T-helper 1 cell treated with Interleukin-12 subunit alpha and Interleukin-12 subunit beta and Interleukin-4 antibody, amounts not matched to agents 30 μg/mL and 1 μg/mL, for 36 hours (primary cell): ENCODE measurements around the gene PCNX1.

Source experiments
- H3K27ac Mint-ChIP-seq: one replicate; pipeline ENCODE4 v1.8.0; 2021; ENCODE audit warnings: mild to moderate bottlenecking, mixed read lengths
- H3K27me3 Mint-ChIP-seq: one replicate; pipeline ENCODE4 v1.8.0; 2021; ENCODE audit warnings: low read depth, mixed read lengths
- H3K36me3 Mint-ChIP-seq: one replicate; pipeline ENCODE4 v1.8.0; 2021; ENCODE audit warnings: low read depth, mixed read lengths
- H3K4me1 Mint-ChIP-seq: one replicate; pipeline ENCODE4 v1.8.0; 2021; ENCODE audit warnings: low read depth, mixed read lengths
- H3K4me3 Mint-ChIP-seq: one replicate; pipeline ENCODE4 v1.8.0; 2021; ENCODE audit warnings: mild to moderate bottlenecking, moderate library complexity, mixed read lengths
- H3K9me3 Mint-ChIP-seq: one replicate; pipeline ENCODE4 v1.8.0; 2021; ENCODE audit warnings: mixed read lengths

PCNX1 gene

GRCh38 chr14:71021347-71022011 lies 114.2 kb downstream of the PCNX1 start:
- Mint-ChIP-seq H3K36me3 (peaks cover 52% of the 10 kb centered on the region), H3K4me3 (peak overlapping the region; percentile 2), H3K27ac (no peak overlapping the region), H3K4me1 (peaks cover 22% of the 10 kb centered on the region), H3K9me3 (peaks cover 6% of the 10 kb centered on the region), H3K27me3 (no peaks in the 10 kb centered on the region)

GRCh38 chr14:71022012-71022869 lies 115.0 kb downstream of the PCNX1 start:
- Mint-ChIP-seq H3K4me3 (no peak overlapping the region), H3K4me1 (peaks cover 22% of the 10 kb centered on the region), H3K36me3 (peaks cover 50% of the 10 kb centered on the region), H3K27me3 (no peaks in the 10 kb centered on the region), H3K9me3 (peaks cover 6% of the 10 kb centered on the region), H3K27ac (no peak overlapping the region)

- peaks cover 22% of the 10 kb centered on the region for H3K4me1 Mint-ChIP-seq
- H3K36me3 Mint-ChIP-seq = peaks cover 50% of the 10 kb centered on the region
- no peak overlapping the region for H3K27ac Mint-ChIP-seq
- H3K9me3 Mint-ChIP-seq = peaks cover 6% of the 10 kb centered on the region
- H3K27me3 Mint-ChIP-seq = no peaks in the 10 kb centered on the region
- H3K4me3 Mint-ChIP-seq = no peak overlapping the region
Observed at GRCh38 chr14:71022939-71023338, 115.7 kb downstream of the PCNX1 start.

GRCh38 chr14:71029236-71029781 lies 122.0 kb downstream of the PCNX1 start:
- no peak overlapping the region for H3K4me3 Mint-ChIP-seq
- H3K9me3 Mint-ChIP-seq = no peaks in the 10 kb centered on the region
- H3K36me3 Mint-ChIP-seq = peaks cover 40% of the 10 kb centered on the region
- no peaks in the 10 kb centered on the region for H3K27me3 Mint-ChIP-seq
- H3K4me1 Mint-ChIP-seq = peaks cover 1% of the 10 kb centered on the region
- no peak overlapping the region for H3K27ac Mint-ChIP-seq

- no peak overlapping the region for H3K27ac Mint-ChIP-seq
- peaks cover 46% of the 10 kb centered on the region for H3K36me3 Mint-ChIP-seq
- no peaks in the 10 kb centered on the region for H3K4me1 Mint-ChIP-seq
- no peaks in the 10 kb centered on the region for H3K27me3 Mint-ChIP-seq
- no peaks in the 10 kb centered on the region for H3K9me3 Mint-ChIP-seq
- H3K4me3 Mint-ChIP-seq = no peak overlapping the region
Observed at GRCh38 chr14:71031000-71031399, 123.7 kb downstream of the PCNX1 start.

- Mint-ChIP-seq H3K27me3 (no peaks in the 10 kb centered on the region), H3K36me3 (peaks cover 65% of the 10 kb centered on the region)
Observed at GRCh38 chr14:71036433-71036832, 129.2 kb downstream of the PCNX1 start.

GRCh38 chr14:71048393-71048792 lies 141.1 kb downstream of the PCNX1 start:
- H3K36me3 Mint-ChIP-seq = peaks cover 32% of the 10 kb centered on the region
- H3K4me1 Mint-ChIP-seq = no peaks in the 10 kb centered on the region
- no peaks in the 10 kb centered on the region for H3K27me3 Mint-ChIP-seq
- no peak overlapping the region for H3K27ac Mint-ChIP-seq
- peaks cover 7% of the 10 kb centered on the region for H3K9me3 Mint-ChIP-seq
- no peak overlapping the region for H3K4me3 Mint-ChIP-seq

More at GRCh38 chr14:71036433-71036832, 129.2 kb downstream of the PCNX1 start:
- H3K27ac Mint-ChIP-seq = no peak overlapping the region
- H3K4me3 Mint-ChIP-seq = no peak overlapping the region
- peaks cover 2% of the 10 kb centered on the region for H3K4me1 Mint-ChIP-seq
- H3K9me3 Mint-ChIP-seq = peaks cover 22% of the 10 kb centered on the region

- Mint-ChIP-seq H3K4me3 (no peak overlapping the region), H3K36me3 (peaks cover 27% of the 10 kb centered on the region), H3K9me3 (no peaks in the 10 kb centered on the region), H3K4me1 (no peaks in the 10 kb centered on the region), H3K27ac (no peak overlapping the region), H3K27me3 (no peaks in the 10 kb centered on the region)
Observed at GRCh38 chr14:71049435-71050133, 142.3 kb downstream of the PCNX1 start.

- Mint-ChIP-seq H3K4me3 (no peak overlapping the region), H3K27ac (no peak overlapping the region), H3K9me3 (no peaks in the 10 kb centered on the region), H3K27me3 (no peaks in the 10 kb centered on the region), H3K36me3 (peaks cover 24% of the 10 kb centered on the region), H3K4me1 (no peaks in the 10 kb centered on the region)
Observed at GRCh38 chr14:71050227-71050823, 143.1 kb downstream of the PCNX1 start.

GRCh38 chr14:71054706-71055105 lies 147.4 kb downstream of the PCNX1 start:
- Mint-ChIP-seq H3K4me1 (peaks cover under 1% of the 10 kb centered on the region), H3K36me3 (peaks cover 30% of the 10 kb centered on the region), H3K27ac (no peak overlapping the region), H3K9me3 (no peaks in the 10 kb centered on the region), H3K4me3 (no peak overlapping the region), H3K27me3 (no peaks in the 10 kb centered on the region)

GRCh38 chr14:71056168-71056567 lies 148.9 kb downstream of the PCNX1 start:
- H3K27me3 Mint-ChIP-seq = no peaks in the 10 kb centered on the region
- H3K9me3 Mint-ChIP-seq = no peaks in the 10 kb centered on the region
- no peak overlapping the region for H3K4me3 Mint-ChIP-seq
- no peak overlapping the region for H3K27ac Mint-ChIP-seq
- H3K4me1 Mint-ChIP-seq = peaks cover 4% of the 10 kb centered on the region
- H3K36me3 Mint-ChIP-seq = peaks cover 43% of the 10 kb centered on the region

GRCh38 chr14:71060274-71060673 lies 153.0 kb downstream of the PCNX1 start:
- H3K36me3 Mint-ChIP-seq = peaks cover 53% of the 10 kb centered on the region

GRCh38 chr14:71060825-71061455 lies 153.7 kb downstream of the PCNX1 start:
- H3K9me3 Mint-ChIP-seq = peaks cover 7% of the 10 kb centered on the region
- no peak overlapping the region for H3K27ac Mint-ChIP-seq
- no peak overlapping the region for H3K4me3 Mint-ChIP-seq
- peaks cover 60% of the 10 kb centered on the region for H3K36me3 Mint-ChIP-seq
- no peaks in the 10 kb centered on the region for H3K27me3 Mint-ChIP-seq
- peaks cover 4% of the 10 kb centered on the region for H3K4me1 Mint-ChIP-seq

More at GRCh38 chr14:71060274-71060673, 153.0 kb downstream of the PCNX1 start:
- Mint-ChIP-seq H3K4me3 (no peak overlapping the region), H3K27ac (no peak overlapping the region), H3K27me3 (no peaks in the 10 kb centered on the region), H3K9me3 (peaks cover 2% of the 10 kb centered on the region), H3K4me1 (peaks cover 4% of the 10 kb centered on the region)

- peaks cover 65% of the 10 kb centered on the region for H3K36me3 Mint-ChIP-seq
- H3K4me1 Mint-ChIP-seq = peaks cover 4% of the 10 kb centered on the region
- no peak overlapping the region for H3K27ac Mint-ChIP-seq
- no peaks in the 10 kb centered on the region for H3K27me3 Mint-ChIP-seq
- H3K9me3 Mint-ChIP-seq = peaks cover 7% of the 10 kb centered on the region
- H3K4me3 Mint-ChIP-seq = no peak overlapping the region
Observed at GRCh38 chr14:71061458-71061857, 154.2 kb downstream of the PCNX1 start.
